Prostate gland (tissue), 2 donors: ENCODE measurements around the gene PIP5K1C.

Source experiments
- CTCF ChIP-seq, 4 experiments: fragments of 200-600 bp in 2 of 4; fragments of 450-650 bp in 2 of 4; sonication (generic) in 2 of 4; IDR thresholded peaks; 1 replicate in 3 of 4; 2 replicates in 1 of 4; pipeline ENCODE4 v1.5.1; 2016 to 2019; ENCODE audit warnings: antibody characterized with exemption in 4 of 4, mild to moderate bottlenecking in 2 of 4, moderate library complexity in 2 of 4
- POLR2AphosphoS5 ChIP-seq: sonication (generic); formaldehyde crosslinking; IDR thresholded peaks from one replicate; pipeline ENCODE4 v1.6.1; 2017; ENCODE audit warnings: antibody characterized with exemption

- TF ChIP-seq CTCF (IDR thresholded peaks at IDR 0.05) (no peak), POLR2AphosphoS5 (no peak)
These were observed 43.4 kb downstream of the PIP5K1C start for GRCh38 chr19:3656747-3657394.
